SH-SY5Y (cell line): ENCODE results near the gene NKD2.

ENCODE experiments used
- GATA2 ChIP-seq: IDR thresholded peaks from 2 replicates; pipeline ENCODE4 v1.6.1; 2011; ENCODE audit warnings: mild to moderate bottlenecking, low read depth, low read length
- GATA3 ChIP-seq: IDR thresholded peaks from 2 replicates; pipeline ENCODE4 v1.6.1; 2011; ENCODE audit warnings: low read depth, mild to moderate bottlenecking, low read length, moderate library complexity

GRCh38 chr5:1005904-1006655 lies 2.5 kb upstream of the NKD2 start:
- TF ChIP-seq GATA2 (no peak), GATA3 (no peak)
